HepG2 (cell line): ENCODE data around the gene ADGRE3. TPM values are rescaled to one million over a fixed set of nuclear protein-coding genes. Genes with fewer than 3 reads are reported as not detected.
A peak's percentile ranks its signal among the peaks of the same experiment; 100 is the strongest.

Experiments used
- CC2D1A ChIP-seq: sonication (generic); formaldehyde crosslinking; IDR thresholded peaks from 2 replicates; pipeline ENCODE4 v1.8.1; 2023; ENCODE audit warnings: mild to moderate bottlenecking, missing genetic modification reagents
- ELF1 ChIP-seq: sonication (generic); formaldehyde crosslinking; IDR thresholded peaks from 2 replicates; pipeline ENCODE4 v1.4.0; 2020; ENCODE audit warnings: missing genetic modification reagents
- GABPB1 ChIP-seq: IDR thresholded peaks from 2 replicates; pipeline ENCODE4 v1.6.1; 2016; ENCODE audit warnings: mild to moderate bottlenecking, missing genetic modification reagents, moderate library complexity, missing compliant biosample characterization
- IKZF5 ChIP-seq: IDR thresholded peaks from 2 replicates; pipeline ENCODE4 v1.6.1; 2018; ENCODE audit warnings: missing genetic modification reagents, mild to moderate bottlenecking, missing compliant biosample characterization
- MAZ ChIP-seq, 2 experiments: sonication (generic) in 1 of 2; formaldehyde crosslinking in 1 of 2; IDR thresholded peaks; 2 replicates each; pipeline versions ENCODE4 v1.5.0 to v1.6.1; 2012 to 2020; ENCODE audit warnings: low read depth in 2 of 2, mild to moderate bottlenecking in 2 of 2, borderline replicate concordance in 1 of 2, improper control_type of control experiment in 1 of 2, low read length in 1 of 2, missing genetic modification reagents in 1 of 2, moderate library complexity in 1 of 2
- MTF2 ChIP-seq: sonication (generic); formaldehyde crosslinking; IDR thresholded peaks from 2 replicates; pipeline ENCODE4 v1.5.0; 2020; ENCODE audit warnings: missing genetic modification reagents, borderline replicate concordance
- MXI1 ChIP-seq: IDR thresholded peaks from 3 replicates; pipeline ENCODE4 v1.6.1; 2012; ENCODE audit warnings: low read depth, low read length, inconsistent platforms, borderline replicate concordance
- MYC ChIP-seq: sonication (generic); formaldehyde crosslinking; IDR thresholded peaks from 2 replicates; pipeline ENCODE4 v1.9.0; 2021; ENCODE audit warnings: missing genetic modification reagents, borderline replicate concordance
- POLR2AphosphoS5 ChIP-seq: IDR thresholded peaks from 2 replicates; pipeline ENCODE4 v1.6.1; 2012; ENCODE audit warnings: low read depth, low read length
- RFX5 ChIP-seq: IDR thresholded peaks from 2 replicates; pipeline ENCODE4 v1.6.1; 2011; ENCODE audit warnings: low read depth, low read length, improper control_type of control experiment
- SALL1 ChIP-seq: sonication (generic); formaldehyde crosslinking; IDR thresholded peaks from 2 replicates; pipeline ENCODE4 v1.8.0; 2022; ENCODE audit warnings: mild to moderate bottlenecking, missing genetic modification reagents
- SAP130 ChIP-seq: IDR thresholded peaks from 2 replicates; pipeline ENCODE4 v1.6.1; 2016; ENCODE audit warnings: low read depth
- SUZ12 ChIP-seq: fragments of 150-350 bp; IDR thresholded peaks from 2 replicates; pipeline ENCODE4 v1.6.1; 2014; ENCODE audit warnings: low read depth, low read length
- ZBTB7B ChIP-seq: sonication (generic); formaldehyde crosslinking; IDR thresholded peaks from 2 replicates; pipeline ENCODE4 v1.4.0; 2020; ENCODE audit warnings: missing genetic modification reagents
- ZFY ChIP-seq: sonication (generic); formaldehyde crosslinking; IDR thresholded peaks from 2 replicates; pipeline ENCODE4 v1.4.0; 2020; ENCODE audit warnings: missing genetic modification reagents
- ZMYM3 ChIP-seq: sonication (generic); formaldehyde crosslinking; IDR thresholded peaks from 2 replicates; pipeline ENCODE4 v1.5.1; 2020; ENCODE audit warnings: mild to moderate bottlenecking, missing genetic modification reagents
- ZMYM4 ChIP-seq: sonication (generic); formaldehyde crosslinking; IDR thresholded peaks from 2 replicates; pipeline ENCODE4 v1.8.1; 2023; ENCODE audit warnings: mild to moderate bottlenecking, missing genetic modification reagents
- ZNF329 ChIP-seq: sonication (generic); formaldehyde crosslinking; IDR thresholded peaks from 2 replicates; pipeline ENCODE4 v1.9.0; 2021; ENCODE audit warnings: low read depth, mild to moderate bottlenecking, missing genetic modification reagents
- ZNF333 ChIP-seq: sonication (generic); formaldehyde crosslinking; IDR thresholded peaks from 2 replicates; pipeline ENCODE4 v1.4.0; 2020; ENCODE audit warnings: mild to moderate bottlenecking, missing genetic modification reagents, borderline replicate concordance
- ZNF451 ChIP-seq: sonication (generic); formaldehyde crosslinking; IDR thresholded peaks from 2 replicates; pipeline ENCODE4 v1.5.0; 2020; ENCODE audit warnings: mild to moderate bottlenecking, missing genetic modification reagents
- ZNF570 ChIP-seq: sonication (generic); formaldehyde crosslinking; IDR thresholded peaks from 2 replicates; pipeline ENCODE4 v1.4.0; 2020; ENCODE audit warnings: mild to moderate bottlenecking, missing genetic modification reagents, borderline replicate concordance
- ZSCAN31 ChIP-seq: sonication (generic); formaldehyde crosslinking; IDR thresholded peaks from 2 replicates; pipeline ENCODE4 v1.5.0; 2020; ENCODE audit warnings: low read depth, mild to moderate bottlenecking, missing genetic modification reagents
- polyA plus RNA-seq, 8 experiments: library from polyadenylated mRNA; depleted of rRNA in 3 of 8; stranded (reverse) in 7 of 8; unstranded in 1 of 8; fragments of >200 nt; fragmentation: Illumina TruSeq in 4 of 8; extraction: Trizol in 4 of 8; gene quantifications; 2 replicates each; pipeline versions ENCODE4 v1.2.1 to v1.2.3, GENCODE V29; 2011 to 2016; ENCODE audit warnings: low read depth in 4 of 8, missing spikeins in 1 of 8, mixed read lengths in 1 of 8; ENCODE audit not compliant: insufficient read depth in 1 of 8
- total RNA-seq, 5 experiments: library from RNA; depleted of rRNA; stranded (reverse); fragments of >200 nt; fragmentation: Illumina TruSeq; extraction: Trizol; gene quantifications; 2 replicates each; pipeline ENCODE4 v1.2.3, GENCODE V29; 2016; ENCODE audit warnings: low read depth in 1 of 5
- TF ChIP-seq, protein P1 (sequence below): IDR thresholded peaks from 2 replicates; pipeline ENCODE4 v1.6.1; 2016; ENCODE audit warnings: missing compliant biosample characterization, missing genetic modification reagents, borderline replicate concordance
- TF ChIP-seq, protein P2 (sequence below): sonication (generic); formaldehyde crosslinking; IDR thresholded peaks from 2 replicates; pipeline ENCODE4 v1.4.0; 2020; ENCODE audit warnings: missing genetic modification reagents
- TF ChIP-seq, protein P3 (sequence below): sonication (generic); formaldehyde crosslinking; conservative IDR thresholded peaks from 2 replicates; pipeline ENCODE4 v1.4.0; 2020; ENCODE audit warnings: missing genetic modification reagents

Gene ADGRE3
- total and polyA plus RNA-seq, 2 of the 13 experiments (the other 11 are each of a cell fraction or from before 2014, with no cell fraction given) = not detected

- TF ChIP-seq MAZ (IDR thresholded peaks at IDR 0.05; ENCODE audit: borderline replicate concordance, low read depth, low read length) (no peak; the same call in 1 of the 2 replicates), MAZ (CRISPR knock-in tag; IDR thresholded peaks at IDR 0.05; ENCODE audit: low read depth) (peak; percentile 51; the same call in 1 of the 2 replicates), SALL1 (CRISPR knock-in tag) (peak; percentile 39; the same call in 1 of the 2 replicates), CC2D1A (CRISPR knock-in tag) (no peak), ELF1 (CRISPR knock-in tag) (peak; percentile 90), SAP130 (CRISPR knock-in tag) (peak; percentile 81), SUZ12 (no peak), IKZF5 (CRISPR knock-in tag) (no peak), ZMYM4 (CRISPR knock-in tag) (peak; percentile 68), ZNF451 (CRISPR knock-in tag) (no peak), ZNF333 (no peak), MYC (peak; percentile 38), ZMYM3 (CRISPR knock-in tag) (no peak), ZBTB7B (no peak), RFX5 (0 out of 2 replicates have a peak, but pooled peaks have one; percentile 12), POLR2AphosphoS5 (peak; percentile 80), GABPB1 (CRISPR knock-in tag) (peak; percentile 93), MTF2 (peak; percentile 63; the same call in 1 of the 2 replicates), ZFY (peak; percentile 75), ZNF329 (CRISPR knock-in tag) (no peak), ZNF570 (no peak), ZSCAN31 (CRISPR knock-in tag) (0 out of 2 replicates have a peak, but pooled peaks have one; percentile 19), MXI1 (peak; percentile 76; the same call in 1 of the 3 replicates)
- TF ChIP-seq, protein P1, sequence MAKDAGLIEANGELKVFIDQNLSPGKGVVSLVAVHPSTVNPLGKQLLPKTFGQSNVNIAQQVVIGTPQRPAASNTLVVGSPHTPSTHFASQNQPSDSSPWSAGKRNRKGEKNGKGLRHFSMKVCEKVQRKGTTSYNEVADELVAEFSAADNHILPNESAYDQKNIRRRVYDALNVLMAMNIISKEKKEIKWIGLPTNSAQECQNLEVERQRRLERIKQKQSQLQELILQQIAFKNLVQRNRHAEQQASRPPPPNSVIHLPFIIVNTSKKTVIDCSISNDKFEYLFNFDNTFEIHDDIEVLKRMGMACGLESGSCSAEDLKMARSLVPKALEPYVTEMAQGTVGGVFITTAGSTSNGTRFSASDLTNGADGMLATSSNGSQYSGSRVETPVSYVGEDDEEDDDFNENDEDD (CRISPR knock-in tag) = peak; percentile 74; the same call in 1 of the 2 replicates
- TF ChIP-seq, protein P2, sequence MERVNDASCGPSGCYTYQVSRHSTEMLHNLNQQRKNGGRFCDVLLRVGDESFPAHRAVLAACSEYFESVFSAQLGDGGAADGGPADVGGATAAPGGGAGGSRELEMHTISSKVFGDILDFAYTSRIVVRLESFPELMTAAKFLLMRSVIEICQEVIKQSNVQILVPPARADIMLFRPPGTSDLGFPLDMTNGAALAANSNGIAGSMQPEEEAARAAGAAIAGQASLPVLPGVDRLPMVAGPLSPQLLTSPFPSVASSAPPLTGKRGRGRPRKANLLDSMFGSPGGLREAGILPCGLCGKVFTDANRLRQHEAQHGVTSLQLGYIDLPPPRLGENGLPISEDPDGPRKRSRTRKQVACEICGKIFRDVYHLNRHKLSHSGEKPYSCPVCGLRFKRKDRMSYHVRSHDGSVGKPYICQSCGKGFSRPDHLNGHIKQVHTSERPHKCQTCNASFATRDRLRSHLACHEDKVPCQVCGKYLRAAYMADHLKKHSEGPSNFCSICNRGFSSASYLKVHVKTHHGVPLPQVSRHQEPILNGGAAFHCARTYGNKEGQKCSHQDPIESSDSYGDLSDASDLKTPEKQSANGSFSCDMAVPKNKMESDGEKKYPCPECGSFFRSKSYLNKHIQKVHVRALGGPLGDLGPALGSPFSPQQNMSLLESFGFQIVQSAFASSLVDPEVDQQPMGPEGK (CRISPR knock-in tag) = peak; percentile 60
- TF ChIP-seq, protein P3, sequence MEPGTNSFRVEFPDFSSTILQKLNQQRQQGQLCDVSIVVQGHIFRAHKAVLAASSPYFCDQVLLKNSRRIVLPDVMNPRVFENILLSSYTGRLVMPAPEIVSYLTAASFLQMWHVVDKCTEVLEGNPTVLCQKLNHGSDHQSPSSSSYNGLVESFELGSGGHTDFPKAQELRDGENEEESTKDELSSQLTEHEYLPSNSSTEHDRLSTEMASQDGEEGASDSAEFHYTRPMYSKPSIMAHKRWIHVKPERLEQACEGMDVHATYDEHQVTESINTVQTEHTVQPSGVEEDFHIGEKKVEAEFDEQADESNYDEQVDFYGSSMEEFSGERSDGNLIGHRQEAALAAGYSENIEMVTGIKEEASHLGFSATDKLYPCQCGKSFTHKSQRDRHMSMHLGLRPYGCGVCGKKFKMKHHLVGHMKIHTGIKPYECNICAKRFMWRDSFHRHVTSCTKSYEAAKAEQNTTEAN = no peak
These were observed 15.2 kb upstream of the ADGRE3 start, which contains the start of gene ZNF333 (continued) for GRCh38 chr19:14689598-14690503.
